ENCODE results near the gene REG3G.
"Not testable (repeated sequence)": the region's sequence is repeated elsewhere in the genome, so short reads cannot be mapped to it uniquely, and the experiment has no call there.

Gene REG3G

DNA sequence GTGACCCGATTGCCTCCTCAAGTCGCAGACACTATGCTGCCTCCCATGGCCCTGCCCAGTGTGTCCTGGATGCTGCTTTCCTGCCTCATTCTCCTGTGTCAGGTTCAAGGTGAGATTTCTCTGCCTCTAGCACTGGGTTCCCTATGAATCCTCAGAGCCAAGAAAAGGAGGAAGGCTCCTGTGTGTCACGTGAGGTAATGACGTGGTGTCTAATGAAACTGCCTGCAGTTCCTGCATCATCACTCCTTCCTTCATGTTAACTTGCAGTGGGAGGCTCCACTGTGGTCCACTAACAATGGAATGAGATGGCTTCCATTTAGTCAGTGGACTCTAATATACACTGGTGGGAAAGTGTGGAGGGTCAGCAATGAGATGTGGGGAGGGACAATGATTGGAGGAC, 559 bp downstream of the REG3G start:
- no peak for DNase-seq (ENCODE audit: low read depth)

DNA sequence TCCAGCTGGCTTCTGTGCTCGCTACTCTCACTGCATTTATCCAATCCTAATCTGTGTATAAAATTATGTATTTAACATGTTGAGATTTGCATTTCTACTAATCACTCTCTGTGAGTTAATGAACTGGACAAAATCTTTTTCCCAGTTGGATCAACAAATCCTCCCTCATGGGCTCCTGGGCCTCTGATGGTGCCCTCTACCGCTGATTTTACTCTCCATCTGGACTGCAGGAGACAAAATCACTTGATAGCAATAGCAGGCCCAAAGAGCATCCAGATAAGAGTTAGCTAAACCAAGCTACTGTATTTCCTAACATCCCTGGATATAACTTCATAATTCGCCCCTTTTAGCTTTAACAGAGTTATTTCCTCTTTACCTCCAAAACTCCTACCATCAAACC, 14.4 kb downstream of the REG3G start:
- no peak for DNase-seq (ENCODE audit: low read depth)

DNA sequence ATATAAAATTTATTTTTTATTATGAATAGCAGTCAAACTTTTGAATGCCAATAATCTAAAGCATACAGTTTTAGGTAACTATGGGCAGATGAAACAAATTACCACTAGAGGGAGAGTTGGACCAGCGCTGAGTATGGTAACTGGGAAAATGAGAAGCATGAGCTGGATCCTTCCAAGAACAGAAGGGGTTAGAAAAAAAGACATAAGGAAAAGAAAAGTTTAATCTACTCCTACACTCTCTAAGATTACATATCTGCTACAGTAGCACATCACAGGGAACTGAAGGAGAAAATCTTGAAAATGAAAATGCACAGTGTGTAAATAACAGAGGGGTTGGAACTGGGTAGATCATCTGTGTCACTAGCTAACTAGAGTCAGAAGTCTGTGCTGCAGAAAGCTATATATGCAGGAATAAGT, 15.5 kb downstream of the REG3G start:
- no peak for DNase-seq (ENCODE audit: low read depth)

DNA sequence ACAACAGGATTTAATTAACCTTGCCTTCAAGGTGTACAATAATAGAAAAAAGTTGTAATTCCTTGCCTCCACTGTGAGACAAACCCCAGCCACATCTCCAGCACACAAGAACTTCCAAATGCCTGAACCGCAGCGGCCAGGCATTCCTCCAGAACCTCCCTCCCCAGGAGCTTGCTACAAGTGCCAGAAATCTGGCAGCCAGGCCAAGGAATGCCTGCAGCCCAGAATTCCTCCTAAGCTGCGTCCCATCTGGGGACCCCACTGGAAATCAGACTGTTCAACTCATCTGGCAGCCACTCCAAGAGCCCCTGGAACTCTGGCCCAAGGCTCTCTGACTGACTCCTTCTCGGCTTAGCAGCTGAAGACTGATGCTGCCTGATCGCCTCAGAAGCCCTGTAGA, 28.0 kb downstream of the REG3G start:
- DNase-seq (ENCODE audit: low read depth), result not testable (repeated sequence)

DNA sequence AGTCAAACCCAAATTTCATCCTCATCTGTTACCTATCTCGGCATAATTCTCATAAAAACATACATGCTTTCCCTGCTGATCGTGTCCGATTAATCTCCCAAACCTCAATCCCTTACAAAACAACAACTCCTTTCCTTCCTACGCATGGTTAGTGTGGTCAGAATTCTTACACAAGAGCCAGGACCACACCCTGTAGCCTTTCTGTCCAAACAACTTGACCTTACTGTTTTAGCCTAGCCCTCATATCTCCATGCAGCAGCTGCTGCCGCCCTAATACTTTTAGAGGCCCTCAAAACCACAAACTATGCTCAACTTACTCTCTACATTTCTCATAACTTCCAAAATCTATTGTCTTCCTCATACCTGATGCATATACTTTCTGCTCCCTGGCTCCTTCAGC, 29.3 kb downstream of the REG3G start:
- not testable (repeated sequence) for DNase-seq (ENCODE audit: low read depth)

DNA sequence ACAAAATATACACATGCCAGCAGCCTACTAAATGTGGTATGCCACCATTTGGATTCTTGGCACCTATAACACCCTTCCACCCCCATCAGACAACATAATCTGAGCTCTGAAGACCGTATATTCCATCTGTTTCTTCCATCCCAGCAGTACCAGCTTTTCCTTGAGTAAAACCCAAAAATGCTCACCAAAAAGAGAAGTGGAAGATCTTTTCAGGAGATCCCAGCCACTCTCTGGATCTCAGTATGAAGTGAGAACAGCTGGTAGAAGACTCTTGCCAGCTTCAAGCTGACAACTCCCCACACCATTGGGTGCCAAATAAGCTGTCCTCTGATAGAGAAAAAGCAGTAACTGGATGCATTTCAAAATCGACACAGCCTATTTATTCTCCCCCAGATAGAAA, 39.7 kb downstream of the REG3G start:
- DNase-seq (ENCODE audit: low read depth), result no peak

DNA sequence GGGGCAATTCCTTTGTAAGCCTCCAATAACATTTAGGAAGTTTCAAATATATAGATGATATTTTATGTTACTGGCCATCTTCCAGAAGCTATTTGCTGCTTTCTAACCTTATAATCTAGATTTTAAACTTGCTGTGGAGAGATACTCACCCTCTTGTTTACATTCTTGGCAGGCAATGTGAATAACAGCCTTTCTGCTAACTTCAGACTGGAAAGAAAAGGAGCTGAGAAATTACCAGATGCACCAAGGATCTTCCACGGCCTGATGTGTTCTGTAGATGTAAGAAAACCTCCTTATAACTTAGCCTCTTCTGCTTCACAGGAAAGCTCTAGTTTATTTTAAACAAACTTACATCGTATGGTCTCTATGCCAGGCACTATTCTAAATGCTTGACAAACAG, 45.6 kb downstream of the REG3G start:
- DNase-seq (ENCODE audit: low read depth), result no peak
